Kidney capillary endothelial cell (primary cell): ENCODE data around the gene ADD1.

Experiments used
- DNase-seq: peaks from one replicate; pipeline ENCODE4 v3.0.0-alpha.2; 2018; ENCODE audit warnings: low spot score

The ADD1 gene

GRCh38 chr4:2834001-2834921, 9.4 kb upstream of the ADD1 start:
- no peak for DNase-seq

GRCh38 chr4:2835978-2836377, 7.7 kb upstream of the ADD1 start:
- DNase-seq: no peak

GRCh38 chr4:2836391-2836859, 7.2 kb upstream of the ADD1 start:
- no peak for DNase-seq

- no peak for DNase-seq
These were observed 6.3 kb upstream of the ADD1 start for GRCh38 chr4:2837110-2837903.

- DNase-seq: peak; percentile 55
These were observed 5.6 kb upstream of the ADD1 start for GRCh38 chr4:2837904-2838496.

- DNase-seq: no peak
These were observed 4.6 kb upstream of the ADD1 start for GRCh38 chr4:2839060-2839459.

- DNase-seq: no peak
These were observed 869 bp upstream of the ADD1 start for GRCh38 chr4:2842687-2843262.

- DNase-seq: peak; percentile 37
These were observed 419 bp downstream of the ADD1 start for GRCh38 chr4:2843941-2844584.

- DNase-seq: no peak
These were observed 2.5 kb downstream of the ADD1 start for GRCh38 chr4:2846172-2846571.

GRCh38 chr4:2847302-2847871, 3.7 kb downstream of the ADD1 start:
- DNase-seq: no peak

GRCh38 chr4:2848449-2848848, 4.8 kb downstream of the ADD1 start:
- no peak for DNase-seq

GRCh38 chr4:2849267-2850152, 5.9 kb downstream of the ADD1 start:
- no peak for DNase-seq

- no peak for DNase-seq
These were observed 7.5 kb downstream of the ADD1 start for GRCh38 chr4:2850966-2851798.

- no peak for DNase-seq
These were observed 8.9 kb downstream of the ADD1 start for GRCh38 chr4:2852481-2852921.

GRCh38 chr4:2855584-2855983, 11.9 kb downstream of the ADD1 start:
- DNase-seq: no peak

GRCh38 chr4:2856266-2856665, 12.6 kb downstream of the ADD1 start:
- no peak for DNase-seq

- DNase-seq: no peak
These were observed 13.8 kb downstream of the ADD1 start for GRCh38 chr4:2857349-2857927.

GRCh38 chr4:2858451-2859217, 15.0 kb downstream of the ADD1 start:
- DNase-seq: no peak
